MM.1S (cell line): ENCODE data around the gene CALD1.

Experiments
- DNase-seq: peaks from one replicate; pipeline ENCODE4 v3.0.0-alpha.2; 2015
- H2AFZ ChIP-seq: fragments of 300-600 bp; sonication (generic); 2 replicates; pipeline ENCODE4 v1.6.0; 2016; ENCODE audit warnings: antibody characterized with exemption, low read length
- H3F3A ChIP-seq: fragments of 300-600 bp; sonication (generic); 2 replicates; pipeline ENCODE4 v1.6.1; 2016; ENCODE audit warnings: mild to moderate bottlenecking, antibody characterized with exemption, low read length, moderate library complexity, mixed read lengths; ENCODE audit not compliant: insufficient read depth
- H3K27ac ChIP-seq: fragments of 300-600 bp; sonication (generic); 2 replicates; pipeline ENCODE4 v1.5.1; 2016; ENCODE audit warnings: mild to moderate bottlenecking, low read length
- H3K27me3 ChIP-seq: fragments of 300-600 bp; sonication (generic); replicated peaks from 2 replicates; pipeline ENCODE4 v1.6.0; 2016; ENCODE audit warnings: low read length; ENCODE audit not compliant: insufficient read depth
- H3K36me3 ChIP-seq: fragments of 300-600 bp; sonication (generic); replicated peaks from 2 replicates; pipeline ENCODE4 v1.6.1; 2016; ENCODE audit warnings: mild to moderate bottlenecking, low read length, mixed read lengths; ENCODE audit not compliant: insufficient read depth
- H3K4me1 ChIP-seq: fragments of 300-600 bp; sonication (generic); 2 replicates; pipeline ENCODE4 v1.6.1; 2016; ENCODE audit warnings: low read length, mixed read lengths
- H3K4me2 ChIP-seq: fragments of 300-600 bp; sonication (generic); 2 replicates; pipeline ENCODE4 v1.6.0; 2016; ENCODE audit warnings: low read depth, low read length
- H3K4me3 ChIP-seq: fragments of 300-600 bp; sonication (generic); 2 replicates; pipeline ENCODE4 v1.5.1; 2016; ENCODE audit warnings: low read length, mixed read lengths
- H3K79me2 ChIP-seq: fragments of 300-600 bp; sonication (generic); 2 replicates; pipeline ENCODE4 v1.6.1; 2016; ENCODE audit warnings: mixed run types, low read length, mixed read lengths
- H3K9ac ChIP-seq: fragments of 300-600 bp; sonication (generic); 2 replicates; pipeline ENCODE4 v1.6.1; 2016; ENCODE audit warnings: low read length, mixed read lengths
- H3K9me2 ChIP-seq: fragments of 300-600 bp; sonication (generic); replicated peaks from 2 replicates; pipeline ENCODE4 v1.6.1; 2016; ENCODE audit warnings: mild to moderate bottlenecking, low read length, mixed read lengths; ENCODE audit not compliant: insufficient read depth
- H3K9me3 ChIP-seq: fragments of 300-600 bp; sonication (generic); replicated peaks from 2 replicates; pipeline ENCODE4 v1.6.1; 2016; ENCODE audit warnings: mild to moderate bottlenecking, low read length, mixed read lengths; ENCODE audit not compliant: insufficient read depth
- H4K20me1 ChIP-seq: fragments of 300-600 bp; sonication (generic); 2 replicates; pipeline ENCODE4 v1.6.1; 2016; ENCODE audit warnings: mild to moderate bottlenecking, low read length, moderate library complexity, mixed read lengths; ENCODE audit not compliant: insufficient read depth
- EZH2 ChIP-seq: fragments of 300-600 bp; sonication (generic); optimal IDR thresholded peaks from 2 replicates; pipeline ENCODE3; 2017; ENCODE audit warnings: low read depth, mild to moderate bottlenecking, antibody characterized with exemption, low read length, mixed read lengths
- EZH2phosphoT487 ChIP-seq: fragments of 300-600 bp; sonication (generic); IDR thresholded peaks from 2 replicates; pipeline ENCODE4 v1.6.1; 2018; ENCODE audit warnings: antibody characterized with exemption, low read length
- TF ChIP-seq, protein P1 (sequence below): fragments of 300-600 bp; sonication (generic); IDR thresholded peaks from 2 replicates; pipeline ENCODE4 v1.5.1; 2016; ENCODE audit warnings: antibody characterized with exemption, low read length, mixed read lengths

CALD1 gene

DNA sequence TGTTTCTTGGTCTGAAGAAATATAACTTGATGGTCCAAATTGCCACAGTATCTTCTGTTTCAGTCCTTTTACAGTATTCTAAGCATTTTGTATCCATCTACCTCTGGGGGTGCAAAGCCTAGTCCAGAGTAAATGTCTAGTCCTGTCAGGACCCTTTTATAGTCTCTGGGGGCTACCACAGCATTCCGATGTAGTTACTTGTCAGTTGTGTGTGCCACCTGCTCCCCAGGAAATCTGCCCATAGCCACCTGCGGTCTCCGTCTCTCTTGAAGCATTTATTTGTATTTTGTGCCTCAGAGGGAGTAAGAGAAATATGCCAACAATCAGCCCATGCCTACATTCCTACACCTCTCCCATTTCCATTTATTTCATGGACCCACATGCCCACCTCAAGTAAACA lies 219.7 kb downstream of the CALD1 start:
- Histone ChIP-seq H3K9me3 (no peaks in the 10 kb centered on the region), H3K4me1 (peaks cover 31% of the 10 kb centered on the region)

DNA sequence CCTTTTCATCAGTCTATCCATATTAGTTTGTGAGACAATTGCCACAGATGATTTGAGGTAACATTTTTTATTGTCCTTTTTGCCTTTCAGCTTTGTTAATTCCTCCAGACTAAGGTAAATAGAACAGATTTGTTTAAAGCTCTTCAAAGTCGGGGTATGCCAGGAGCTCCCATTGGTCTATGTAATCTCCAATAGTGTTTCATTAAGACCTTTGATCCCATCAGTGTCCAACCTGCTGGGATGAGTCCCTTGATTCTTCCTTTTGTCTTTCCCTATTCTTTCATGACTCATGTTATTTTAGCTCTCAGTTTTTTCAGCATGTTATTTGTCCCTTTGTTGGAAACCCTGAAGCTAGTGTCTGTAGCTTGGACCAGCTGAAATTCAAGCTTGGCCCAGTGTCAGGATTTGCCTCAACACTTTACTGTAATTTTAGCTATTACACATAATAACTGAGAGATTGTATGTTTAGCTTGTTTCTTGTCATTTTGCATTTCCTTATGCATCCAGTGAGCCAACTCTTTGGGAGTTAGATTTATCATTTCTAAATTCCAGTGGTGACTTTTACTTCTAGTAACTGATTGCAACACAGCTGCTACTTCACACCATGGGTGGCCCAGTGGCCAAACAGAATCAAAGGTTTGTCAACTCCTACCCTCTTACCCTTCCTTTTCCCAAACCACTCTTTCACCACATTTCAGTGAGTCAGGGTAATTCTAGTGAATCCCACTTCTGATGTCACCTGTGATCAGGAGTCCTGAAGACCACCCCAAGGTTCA lies 222.1 kb downstream of the CALD1 start:
- no peak overlapping the region for H3K27ac ChIP-seq
- no peak for TF ChIP-seq EZH2phosphoT487
- TF ChIP-seq, protein P1, sequence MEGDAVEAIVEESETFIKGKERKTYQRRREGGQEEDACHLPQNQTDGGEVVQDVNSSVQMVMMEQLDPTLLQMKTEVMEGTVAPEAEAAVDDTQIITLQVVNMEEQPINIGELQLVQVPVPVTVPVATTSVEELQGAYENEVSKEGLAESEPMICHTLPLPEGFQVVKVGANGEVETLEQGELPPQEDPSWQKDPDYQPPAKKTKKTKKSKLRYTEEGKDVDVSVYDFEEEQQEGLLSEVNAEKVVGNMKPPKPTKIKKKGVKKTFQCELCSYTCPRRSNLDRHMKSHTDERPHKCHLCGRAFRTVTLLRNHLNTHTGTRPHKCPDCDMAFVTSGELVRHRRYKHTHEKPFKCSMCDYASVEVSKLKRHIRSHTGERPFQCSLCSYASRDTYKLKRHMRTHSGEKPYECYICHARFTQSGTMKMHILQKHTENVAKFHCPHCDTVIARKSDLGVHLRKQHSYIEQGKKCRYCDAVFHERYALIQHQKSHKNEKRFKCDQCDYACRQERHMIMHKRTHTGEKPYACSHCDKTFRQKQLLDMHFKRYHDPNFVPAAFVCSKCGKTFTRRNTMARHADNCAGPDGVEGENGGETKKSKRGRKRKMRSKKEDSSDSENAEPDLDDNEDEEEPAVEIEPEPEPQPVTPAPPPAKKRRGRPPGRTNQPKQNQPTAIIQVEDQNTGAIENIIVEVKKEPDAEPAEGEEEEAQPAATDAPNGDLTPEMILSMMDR: no peak
- TF ChIP-seq EZH2: no peak
- peaks cover 6% of the 10 kb centered on the region for H3F3A ChIP-seq
- H3K9me2 ChIP-seq: no peaks in the 10 kb centered on the region
- H4K20me1 ChIP-seq: no peaks in the 10 kb centered on the region
- H3K79me2 ChIP-seq: no peaks in the 10 kb centered on the region
- H3K9me3 ChIP-seq: no peaks in the 10 kb centered on the region
- no peak overlapping the region for H3K9ac ChIP-seq
- H2AFZ ChIP-seq: no peak overlapping the region
- H3K27me3 ChIP-seq: no peaks in the 10 kb centered on the region
- no peak overlapping the region for H3K4me2 ChIP-seq
- H3K4me3 ChIP-seq: no peak overlapping the region
- H3K36me3 ChIP-seq: no peaks in the 10 kb centered on the region
- H3K4me1 ChIP-seq: peaks cover 11% of the 10 kb centered on the region
- DNase-seq: no peak

More for the DNA sequence above, 219.7 kb downstream of the CALD1 start:
- Histone ChIP-seq H3K4me3 (no peak overlapping the region), H3K27me3 (no peaks in the 10 kb centered on the region), H3K79me2 (no peaks in the 10 kb centered on the region), H4K20me1 (no peaks in the 10 kb centered on the region), H2AFZ (no peak overlapping the region), H3K9ac (no peak overlapping the region), H3K27ac (no peak overlapping the region), H3F3A (peaks cover 25% of the 10 kb centered on the region), H3K4me2 (no peak overlapping the region), H3K9me2 (no peaks in the 10 kb centered on the region), H3K36me3 (no peaks in the 10 kb centered on the region)
- TF ChIP-seq, protein P1: no peak
- TF ChIP-seq EZH2phosphoT487 (no peak), EZH2 (no peak)
- DNase-seq: no peak

DNA sequence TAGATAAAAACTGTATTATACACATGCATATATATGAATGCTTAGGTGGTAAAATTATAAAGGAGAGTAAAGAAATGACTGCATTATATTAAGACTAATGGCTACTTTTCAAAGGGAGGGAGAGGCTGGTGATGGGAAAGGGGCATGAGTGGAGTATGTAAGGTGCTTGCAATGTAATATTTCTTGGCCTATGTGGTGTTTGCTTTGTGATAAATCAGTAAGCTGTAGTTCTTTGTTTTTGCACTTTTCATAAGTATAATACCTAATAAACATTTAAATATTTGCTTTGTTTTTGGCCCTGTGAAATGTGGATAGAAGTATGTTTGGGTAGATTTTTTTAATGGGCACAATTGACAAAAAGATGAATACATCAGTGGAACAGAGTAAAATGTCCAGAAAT lies 232.8 kb downstream of the CALD1 start:
- Histone ChIP-seq H3K9me3 (no peaks in the 10 kb centered on the region), H3K9ac (no peak overlapping the region), H4K20me1 (no peaks in the 10 kb centered on the region), H3F3A (no peaks in the 10 kb centered on the region), H3K27me3 (no peaks in the 10 kb centered on the region), H2AFZ (no peak overlapping the region), H3K9me2 (no peaks in the 10 kb centered on the region), H3K4me3 (no peak overlapping the region), H3K36me3 (no peaks in the 10 kb centered on the region), H3K4me2 (no peak overlapping the region), H3K4me1 (peaks cover 7% of the 10 kb centered on the region), H3K79me2 (no peaks in the 10 kb centered on the region), H3K27ac (no peak overlapping the region)
- TF ChIP-seq, protein P1: no peak
- DNase-seq: no peak
